ENCODE results near the gene TP53BP2. TPM values are rescaled to one million over a fixed set of nuclear protein-coding genes. Genes with fewer than 3 reads are reported as not detected.
"Not testable (repeated sequence)": the region's sequence is repeated elsewhere in the genome, so short reads cannot be mapped to it uniquely, and the experiment has no call there.

The TP53BP2 gene
- total RNA-seq, 1 donor = 31.8 TPM

- H4K20me1 ChIP-seq (ENCODE audit: insufficient read depth, low read length) = peaks cover 20% of the 10 kb centered on the region
- peak; percentile 73 for DNase-seq (ENCODE audit: insufficient read length, low spot score, missing footprints)
These were observed 106.2 kb downstream of the TP53BP2 start for GRCh38 chr1:223739366-223740037.

GRCh38 chr1:223738465-223739365 lies 107.0 kb downstream of the TP53BP2 start:
- Histone ChIP-seq H2AFZ (ENCODE audit: low read length) (no peak overlapping the region), H3K36me3 (ENCODE audit: insufficient read depth, low read length) (peaks cover 31% of the 10 kb centered on the region), H3K27me3 (ENCODE audit: insufficient read depth, low read length) (no peaks in the 10 kb centered on the region), H3K4me2 (ENCODE audit: insufficient read depth, low read length) (no peak overlapping the region), H3K27ac (ENCODE audit: low read depth, low read length) (no peak overlapping the region), H4K20me1 (ENCODE audit: insufficient read depth, low read length) (peaks cover 16% of the 10 kb centered on the region), H3K4me3 (ENCODE audit: insufficient read depth, low read length) (no peak overlapping the region), H3K4me1 (ENCODE audit: insufficient read depth, low read length) (peaks cover 21% of the 10 kb centered on the region), H3K79me2 (ENCODE audit: insufficient read depth, low read length) (peaks cover 83% of the 10 kb centered on the region), H3K9me3 (ENCODE audit: low read depth, low read length) (no peaks in the 10 kb centered on the region)
- DNase-seq (ENCODE audit: insufficient read length, low spot score, missing footprints) = peak; percentile 60
- TF ChIP-seq CTCF (IDR thresholded peaks at IDR 0.05; ENCODE audit: extremely low read depth, low read depth, low read length) = no peak

More at GRCh38 chr1:223739366-223740037, 106.2 kb downstream of the TP53BP2 start:
- Histone ChIP-seq H3K4me1 (ENCODE audit: insufficient read depth, low read length) (peaks cover 21% of the 10 kb centered on the region), H3K27ac (ENCODE audit: low read depth, low read length) (peak overlapping the region; percentile 32), H3K4me3 (ENCODE audit: insufficient read depth, low read length) (no peak overlapping the region), H3K4me2 (ENCODE audit: insufficient read depth, low read length) (no peak overlapping the region), H3K27me3 (ENCODE audit: insufficient read depth, low read length) (no peaks in the 10 kb centered on the region), H2AFZ (ENCODE audit: low read length) (no peak overlapping the region), H3K9me3 (ENCODE audit: low read depth, low read length) (no peaks in the 10 kb centered on the region), H3K36me3 (ENCODE audit: insufficient read depth, low read length) (peaks cover 36% of the 10 kb centered on the region), H3K79me2 (ENCODE audit: insufficient read depth, low read length) (peaks cover 81% of the 10 kb centered on the region)
- no peak for TF ChIP-seq CTCF (IDR thresholded peaks at IDR 0.05; ENCODE audit: extremely low read depth, low read depth, low read length)

- H3K79me2 ChIP-seq (ENCODE audit: insufficient read depth, low read length) = peaks cover 84% of the 10 kb centered on the region
- peaks cover 19% of the 10 kb centered on the region for H4K20me1 ChIP-seq (ENCODE audit: insufficient read depth, low read length)
- H3K4me1 ChIP-seq (ENCODE audit: insufficient read depth, low read length) = peaks cover 26% of the 10 kb centered on the region
- no peaks in the 10 kb centered on the region for H3K27me3 ChIP-seq (ENCODE audit: insufficient read depth, low read length)
- H2AFZ ChIP-seq (ENCODE audit: low read length) = no peak overlapping the region
- DNase-seq (ENCODE audit: insufficient read length, low spot score, missing footprints) = peak; percentile 72
- no peaks in the 10 kb centered on the region for H3K9me3 ChIP-seq (ENCODE audit: low read depth, low read length)
- H3K36me3 ChIP-seq (ENCODE audit: insufficient read depth, low read length) = peaks cover 28% of the 10 kb centered on the region
- TF ChIP-seq CTCF (IDR thresholded peaks at IDR 0.05; ENCODE audit: extremely low read depth, low read depth, low read length) = no peak
- peak overlapping the region; percentile 55 for H3K27ac ChIP-seq (ENCODE audit: low read depth, low read length)
- H3K4me3 ChIP-seq (ENCODE audit: insufficient read depth, low read length) = no peak overlapping the region
- H3K4me2 ChIP-seq (ENCODE audit: insufficient read depth, low read length) = no peak overlapping the region
These were observed 108.4 kb downstream of the TP53BP2 start for GRCh38 chr1:223737342-223737741.

GRCh38 chr1:223736638-223737037 lies 109.1 kb downstream of the TP53BP2 start:
- peaks cover 86% of the 10 kb centered on the region for H3K79me2 ChIP-seq (ENCODE audit: insufficient read depth, low read length)
- H3K9me3 ChIP-seq (ENCODE audit: low read depth, low read length); DNase-seq (ENCODE audit: insufficient read length, low spot score, missing footprints); H2AFZ ChIP-seq (ENCODE audit: low read length); H3K4me3 ChIP-seq (ENCODE audit: insufficient read depth, low read length); H3K27ac ChIP-seq (ENCODE audit: low read depth, low read length); H3K4me2 ChIP-seq (ENCODE audit: insufficient read depth, low read length); H3K27me3 ChIP-seq (ENCODE audit: insufficient read depth, low read length): not testable (repeated sequence)
- H3K36me3 ChIP-seq (ENCODE audit: insufficient read depth, low read length) = peaks cover 28% of the 10 kb centered on the region
- peaks cover 24% of the 10 kb centered on the region for H4K20me1 ChIP-seq (ENCODE audit: insufficient read depth, low read length)
- H3K4me1 ChIP-seq (ENCODE audit: insufficient read depth, low read length) = peaks cover 29% of the 10 kb centered on the region
